Measurements from ENCODE around the gene ADAM10.
"Not testable (repeated sequence)": the region's sequence is repeated elsewhere in the genome, so short reads cannot be mapped to it uniquely, and the experiment has no call there.

ADAM10 gene

DNA sequence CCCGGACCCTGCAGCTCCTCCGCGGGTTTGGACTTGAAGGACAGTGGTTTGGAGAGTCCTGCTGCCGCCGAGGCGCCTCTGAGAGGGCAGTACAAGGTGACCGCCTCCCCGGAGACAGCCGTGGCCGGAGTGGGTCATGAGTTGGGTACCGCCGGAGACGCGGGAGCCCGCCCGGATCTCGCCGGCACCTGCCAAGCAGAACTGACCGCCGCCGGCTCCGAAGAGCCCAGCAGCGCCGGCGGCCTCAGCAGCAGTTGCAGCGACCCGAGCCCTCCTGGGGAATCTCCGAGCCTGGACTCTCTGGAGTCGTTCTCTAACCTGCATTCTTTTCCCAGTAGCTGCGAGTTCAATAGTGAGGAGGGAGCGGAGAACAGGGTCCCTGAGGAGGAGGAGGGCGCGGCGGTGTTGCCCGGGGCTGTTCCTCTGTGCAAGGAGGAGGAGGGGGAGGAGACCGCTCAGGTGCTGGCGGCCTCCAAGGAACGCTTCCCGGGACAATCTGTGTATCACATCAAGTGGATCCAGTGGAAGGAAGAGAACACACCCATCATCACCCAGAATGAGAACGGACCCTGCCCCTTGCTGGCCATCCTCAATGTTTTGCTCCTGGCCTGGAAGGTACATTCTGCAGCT, 22.2 kb upstream of the ADAM10 start:
- Histone ChIP-seq H3K9me3 (ENCODE audit: control insufficient read depth, low read length) (no peaks in the 10 kb centered on the region), H3K36me3 (ENCODE audit: control insufficient read depth, insufficient read depth, low read length) (no peaks in the 10 kb centered on the region), H3K4me3 (ENCODE audit: extremely low read depth, insufficient read depth, low read length, poor library complexity, severe bottlenecking) (peak overlapping the region; percentile 93), H3K27ac (ENCODE audit: low read depth, low read length, severe bottlenecking) (peak overlapping the region; percentile 88), H3K4me1 (ENCODE audit: control insufficient read depth, insufficient read depth, low read length, poor library complexity, severe bottlenecking) (peaks cover 10% of the 10 kb centered on the region)
- 0% methylated on average over 17 to 26 of the region's 40 CpGs for WGBS, 2 experiments (ENCODE audit: insufficient coverage in 2 of 2)

DNA sequence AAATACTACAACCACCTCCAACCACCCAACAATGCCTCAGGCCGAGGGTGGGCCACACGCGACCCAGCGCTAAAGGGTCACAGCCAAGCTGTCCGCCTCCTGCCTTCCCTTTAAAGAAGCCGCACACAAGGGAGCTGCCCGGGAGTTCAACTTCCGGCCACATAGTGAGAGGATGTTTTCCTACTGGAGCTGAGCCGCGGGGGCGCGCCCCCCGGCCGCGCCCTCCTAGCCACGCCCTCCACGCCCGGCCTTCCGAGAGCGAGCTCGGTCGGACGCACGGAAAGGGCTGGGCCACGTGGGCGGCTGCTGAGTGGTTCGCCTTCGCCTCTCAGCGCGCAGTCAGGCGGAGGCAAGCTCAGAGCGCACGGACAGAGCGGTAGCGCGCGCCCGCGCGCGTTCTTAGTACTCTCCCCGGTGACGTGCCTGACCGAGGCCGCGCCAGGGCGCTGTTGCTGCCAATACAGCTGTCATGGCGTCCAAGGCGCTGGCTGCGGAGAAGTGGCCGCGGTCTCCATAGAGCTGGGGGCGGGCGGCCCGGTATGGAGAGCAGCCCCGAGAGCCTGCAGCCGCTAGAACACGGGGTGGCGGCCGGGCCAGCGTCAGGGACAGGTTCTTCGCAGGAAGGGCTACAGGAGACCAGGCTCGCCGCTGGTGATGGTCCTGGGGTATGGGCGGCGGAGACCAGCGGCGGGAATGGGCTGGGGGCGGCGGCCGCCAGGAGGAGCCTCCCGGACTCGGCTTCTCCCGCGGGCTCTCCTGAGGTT, 21.5 kb upstream of the ADAM10 start, which contains the start of gene MINDY2:
Gene MINDY2 (plus strand): TSS at position 446 of the 764 bp plus-strand sequence. CDS start 94 bp downstream, at position 540.
- Histone ChIP-seq H3K9me3 (ENCODE audit: control insufficient read depth, low read length) (no peaks in the 10 kb centered on the region), H3K36me3 (ENCODE audit: control insufficient read depth, insufficient read depth, low read length) (no peaks in the 10 kb centered on the region), H3K4me3 (ENCODE audit: extremely low read depth, insufficient read depth, low read length, poor library complexity, severe bottlenecking) (peak within 1 kb of the TSS; percentile 93), H3K4me1 (ENCODE audit: control insufficient read depth, insufficient read depth, low read length, poor library complexity, severe bottlenecking) (peaks cover 10% of the 10 kb centered on the region), H3K27ac (ENCODE audit: low read depth, low read length, severe bottlenecking) (peak within 1 kb of the TSS; percentile 88)
- 0% methylated on average over 67 to 72 of the region's 75 CpGs for WGBS, 2 experiments (ENCODE audit: insufficient coverage in 2 of 2)

DNA sequence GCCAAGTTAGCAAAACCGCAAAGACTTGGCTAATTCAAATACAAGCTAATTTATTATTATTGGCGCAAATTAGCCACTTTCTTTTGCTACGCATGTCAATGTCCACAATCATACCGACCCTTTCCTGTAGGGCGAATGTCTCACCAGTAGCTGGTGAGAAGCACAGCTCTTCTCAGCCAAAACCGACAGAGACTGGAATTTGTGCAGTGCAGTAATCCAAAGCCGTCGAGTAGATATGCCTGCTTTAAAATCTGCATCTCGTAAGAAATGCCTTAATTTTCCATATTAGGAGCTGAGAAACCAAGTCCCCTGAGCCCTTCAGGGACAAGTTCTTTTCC, 21.0 kb upstream of the ADAM10 start:
- Histone ChIP-seq H3K27ac (ENCODE audit: low read depth, low read length, severe bottlenecking) (peak overlapping the region; percentile 88), H3K36me3 (ENCODE audit: control insufficient read depth, insufficient read depth, low read length) (no peaks in the 10 kb centered on the region), H3K4me1 (ENCODE audit: control insufficient read depth, insufficient read depth, low read length, poor library complexity, severe bottlenecking) (peaks cover 10% of the 10 kb centered on the region), H3K4me3 (ENCODE audit: extremely low read depth, insufficient read depth, low read length, poor library complexity, severe bottlenecking) (peak overlapping the region; percentile 31), H3K9me3 (ENCODE audit: control insufficient read depth, low read length) (no peaks in the 10 kb centered on the region)
- WGBS, 2 experiments (ENCODE audit: insufficient coverage in 2 of 2): 21 to 24% methylated on average over 7 to 9 of the region's 9 CpGs

DNA sequence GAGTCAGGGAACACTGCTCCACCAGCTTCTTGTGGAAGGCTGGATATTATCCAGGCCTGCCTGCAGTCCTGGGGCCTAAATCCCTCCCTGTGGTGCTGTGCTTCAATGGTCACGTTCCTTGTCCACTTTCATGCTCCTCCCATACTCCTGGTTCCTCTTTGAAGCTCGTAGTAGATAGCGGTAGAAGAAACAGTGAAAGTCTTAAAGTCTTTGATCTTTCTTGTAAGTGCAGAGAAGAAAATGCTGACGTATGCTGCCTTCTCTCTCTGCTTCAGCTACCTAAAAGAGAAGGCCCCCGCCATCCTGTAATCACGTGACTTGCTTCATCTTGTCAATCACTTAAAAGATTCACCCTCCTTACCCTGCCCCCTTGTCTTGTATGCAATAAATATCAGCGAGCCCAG, 19.1 kb upstream of the ADAM10 start:
- H3K36me3 ChIP-seq (ENCODE audit: control insufficient read depth, insufficient read depth, low read length); H3K27ac ChIP-seq (ENCODE audit: low read depth, low read length, severe bottlenecking); H3K4me3 ChIP-seq (ENCODE audit: extremely low read depth, insufficient read depth, low read length, poor library complexity, severe bottlenecking); H3K4me1 ChIP-seq (ENCODE audit: control insufficient read depth, insufficient read depth, low read length, poor library complexity, severe bottlenecking); H3K9me3 ChIP-seq (ENCODE audit: control insufficient read depth, low read length): not testable (repeated sequence)
- 81 to 82% methylated on average over 5 of the region's 7 CpGs for WGBS, 2 experiments (ENCODE audit: insufficient coverage in 2 of 2)

DNA sequence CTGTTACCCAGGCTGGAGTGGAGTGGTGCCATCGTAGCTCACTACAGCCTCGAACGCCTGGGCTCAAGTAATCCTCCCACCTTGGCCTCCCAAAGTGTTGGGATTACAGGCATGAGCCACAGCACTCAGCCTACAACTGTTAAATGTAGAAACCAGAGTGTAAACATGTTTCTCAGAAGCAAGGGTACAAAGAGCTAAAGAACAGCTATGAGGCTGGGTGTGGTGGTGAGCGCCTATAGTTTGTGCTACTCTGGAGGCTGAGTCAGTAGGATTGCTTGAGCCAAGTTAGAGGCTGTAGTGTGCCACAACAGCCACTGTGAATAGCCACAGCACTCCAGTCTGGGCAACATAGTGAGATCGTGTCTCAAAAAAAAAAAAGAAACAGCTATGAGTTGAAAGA, 16.8 kb upstream of the ADAM10 start:
- Histone ChIP-seq H3K4me3 (ENCODE audit: extremely low read depth, insufficient read depth, low read length, poor library complexity, severe bottlenecking) (no peak overlapping the region), H3K36me3 (ENCODE audit: control insufficient read depth, insufficient read depth, low read length) (no peaks in the 10 kb centered on the region), H3K4me1 (ENCODE audit: control insufficient read depth, insufficient read depth, low read length, poor library complexity, severe bottlenecking) (peaks cover 3% of the 10 kb centered on the region), H3K27ac (ENCODE audit: low read depth, low read length, severe bottlenecking) (no peak overlapping the region), H3K9me3 (ENCODE audit: control insufficient read depth, low read length) (peaks cover 7% of the 10 kb centered on the region)
- WGBS, 2 experiments (ENCODE audit: insufficient coverage in 2 of 2): 76 to 77% methylated on average over 2 to 3 of the region's 5 CpGs

DNA sequence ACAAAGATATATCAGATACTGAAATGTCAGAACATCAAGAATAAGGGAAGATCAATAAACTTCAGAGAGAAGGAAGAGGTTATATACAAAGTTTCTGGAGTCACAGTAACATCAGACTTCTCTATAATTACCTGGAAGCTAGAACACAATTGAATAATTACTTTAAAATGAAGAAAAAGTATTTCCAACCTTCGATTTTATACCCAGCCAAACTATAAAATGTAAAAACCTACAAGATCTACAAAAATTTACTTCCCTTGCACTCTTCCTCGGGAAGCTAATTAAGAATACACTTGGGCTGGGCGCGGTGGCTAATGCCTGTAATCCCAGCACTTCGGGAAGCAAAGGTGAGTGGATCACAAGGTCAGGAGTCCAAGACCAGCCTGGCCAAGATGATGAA, 15.0 kb upstream of the ADAM10 start:
- peaks cover 7% of the 10 kb centered on the region for H3K9me3 ChIP-seq (ENCODE audit: control insufficient read depth, low read length)
- WGBS, 2 experiments (ENCODE audit: insufficient coverage in 2 of 2): 87 to 100% methylated on average over 1 to 4 of the region's 5 CpGs
- no peak overlapping the region for H3K4me3 ChIP-seq (ENCODE audit: extremely low read depth, insufficient read depth, low read length, poor library complexity, severe bottlenecking)
- H3K4me1 ChIP-seq (ENCODE audit: control insufficient read depth, insufficient read depth, low read length, poor library complexity, severe bottlenecking): no peaks in the 10 kb centered on the region
- H3K27ac ChIP-seq (ENCODE audit: low read depth, low read length, severe bottlenecking): no peak overlapping the region
- H3K36me3 ChIP-seq (ENCODE audit: control insufficient read depth, insufficient read depth, low read length): no peaks in the 10 kb centered on the region

DNA sequence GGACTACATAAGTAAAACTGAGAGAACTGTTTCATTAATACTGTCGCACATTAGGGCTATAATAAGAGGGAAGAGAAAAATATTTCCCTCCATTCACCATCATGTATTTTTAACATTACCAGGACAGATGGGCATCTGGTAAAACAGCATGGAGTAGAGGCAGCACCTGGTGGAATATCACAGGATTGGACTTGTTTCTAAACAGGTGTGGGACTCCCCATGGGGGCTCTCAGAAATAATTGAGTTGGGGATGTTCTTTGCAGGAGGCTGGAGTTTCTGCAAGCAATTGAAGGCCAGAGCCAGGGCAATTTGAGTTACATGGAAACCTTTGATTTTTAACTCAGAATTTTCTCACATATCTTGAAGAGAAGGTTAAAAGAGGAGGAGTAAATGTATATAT, 13.2 kb upstream of the ADAM10 start:
- Histone ChIP-seq H3K27ac (ENCODE audit: low read depth, low read length, severe bottlenecking) (no peak overlapping the region), H3K4me1 (ENCODE audit: control insufficient read depth, insufficient read depth, low read length, poor library complexity, severe bottlenecking) (no peaks in the 10 kb centered on the region), H3K9me3 (ENCODE audit: control insufficient read depth, low read length) (peaks cover 7% of the 10 kb centered on the region), H3K36me3 (ENCODE audit: control insufficient read depth, insufficient read depth, low read length) (no peaks in the 10 kb centered on the region), H3K4me3 (ENCODE audit: extremely low read depth, insufficient read depth, low read length, poor library complexity, severe bottlenecking) (no peak overlapping the region)
- no CpG with 5 or more reads among the region's 1 CpG for WGBS, 2 experiments (ENCODE audit: insufficient coverage in 2 of 2)

DNA sequence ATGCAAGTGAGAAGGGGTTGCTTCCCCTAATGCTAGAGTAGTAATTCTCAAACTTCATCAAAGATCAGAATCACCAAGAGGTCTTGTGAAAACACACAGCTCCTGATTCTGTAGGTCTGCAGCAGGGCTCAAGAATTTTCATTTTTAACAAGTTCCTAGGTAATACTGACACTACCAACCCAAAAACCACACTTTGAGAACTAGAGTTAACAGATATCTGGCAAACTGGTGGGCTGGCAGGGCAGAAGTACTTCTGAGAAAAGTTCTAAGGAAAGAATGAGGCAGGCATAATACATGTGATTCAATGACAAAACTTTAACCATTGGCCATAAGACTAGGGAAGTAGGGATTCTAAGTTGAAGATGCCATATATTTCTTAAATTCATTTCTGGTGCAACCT, 12.8 kb upstream of the ADAM10 start:
- Histone ChIP-seq H3K4me1 (ENCODE audit: control insufficient read depth, insufficient read depth, low read length, poor library complexity, severe bottlenecking) (no peaks in the 10 kb centered on the region), H3K27ac (ENCODE audit: low read depth, low read length, severe bottlenecking) (no peak overlapping the region), H3K9me3 (ENCODE audit: control insufficient read depth, low read length) (peaks cover 7% of the 10 kb centered on the region), H3K4me3 (ENCODE audit: extremely low read depth, insufficient read depth, low read length, poor library complexity, severe bottlenecking) (no peak overlapping the region), H3K36me3 (ENCODE audit: control insufficient read depth, insufficient read depth, low read length) (no peaks in the 10 kb centered on the region)

DNA sequence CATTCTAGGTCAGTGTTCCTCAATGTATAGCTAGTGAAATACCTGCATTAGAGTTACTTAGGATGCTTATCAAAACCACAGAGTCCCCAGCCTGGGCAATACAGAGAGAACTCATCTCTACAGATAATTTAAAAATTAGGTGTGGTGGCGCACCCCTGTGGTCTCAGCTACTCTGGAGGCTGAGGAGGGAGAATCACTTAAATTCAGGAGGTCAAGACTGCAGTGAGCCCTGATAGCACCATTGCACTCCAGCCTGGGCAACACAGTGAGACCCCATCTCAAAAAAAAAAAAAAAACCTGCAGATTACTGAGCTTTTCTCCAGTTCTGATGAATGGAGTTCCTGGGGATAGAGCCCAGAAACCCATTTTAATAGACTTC, 11.5 kb upstream of the ADAM10 start:
- Histone ChIP-seq H3K9me3 (ENCODE audit: control insufficient read depth, low read length) (peaks cover 7% of the 10 kb centered on the region), H3K36me3 (ENCODE audit: control insufficient read depth, insufficient read depth, low read length) (no peaks in the 10 kb centered on the region), H3K4me1 (ENCODE audit: control insufficient read depth, insufficient read depth, low read length, poor library complexity, severe bottlenecking) (no peaks in the 10 kb centered on the region), H3K4me3 (ENCODE audit: extremely low read depth, insufficient read depth, low read length, poor library complexity, severe bottlenecking) (no peak overlapping the region), H3K27ac (ENCODE audit: low read depth, low read length, severe bottlenecking) (no peak overlapping the region)
- WGBS, 2 experiments (ENCODE audit: insufficient coverage in 2 of 2): no CpG with 5 or more reads among the region's 1 CpG

DNA sequence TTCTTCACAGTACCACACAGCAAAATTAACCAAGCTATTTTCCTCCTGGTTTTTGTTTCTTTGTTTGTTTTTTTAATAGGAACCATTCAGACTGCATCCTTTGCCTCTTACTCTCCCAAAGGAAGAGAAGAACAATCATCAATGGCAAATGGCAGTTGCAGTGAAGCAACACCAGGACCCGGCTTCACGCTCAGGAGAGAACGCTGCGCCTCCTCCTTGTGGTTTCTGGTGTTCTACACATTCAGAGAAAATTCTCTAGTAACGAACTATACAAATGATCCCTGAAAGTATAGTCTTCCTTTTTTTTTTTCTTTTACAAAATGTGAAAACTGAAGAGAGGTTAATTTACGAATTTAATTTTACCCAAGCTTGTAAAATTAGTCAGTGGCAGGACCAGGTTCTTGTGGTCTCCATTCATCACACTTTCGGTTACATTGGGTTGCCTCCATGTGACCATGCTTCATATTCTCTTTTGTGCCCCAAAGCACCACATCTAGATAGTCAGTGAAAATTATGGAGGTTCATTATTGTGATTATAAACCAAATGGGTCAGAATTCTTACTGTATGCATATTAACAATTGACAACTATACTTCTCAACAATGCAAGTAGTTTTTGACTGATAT, 11.0 kb upstream of the ADAM10 start:
- H3K4me1 ChIP-seq (ENCODE audit: control insufficient read depth, insufficient read depth, low read length, poor library complexity, severe bottlenecking): no peaks in the 10 kb centered on the region
- H3K27ac ChIP-seq (ENCODE audit: low read depth, low read length, severe bottlenecking): no peak overlapping the region
- H3K4me3 ChIP-seq (ENCODE audit: extremely low read depth, insufficient read depth, low read length, poor library complexity, severe bottlenecking): no peak overlapping the region
- no peaks in the 10 kb centered on the region for H3K36me3 ChIP-seq (ENCODE audit: control insufficient read depth, insufficient read depth, low read length)
- H3K9me3 ChIP-seq (ENCODE audit: control insufficient read depth, low read length): peaks cover 7% of the 10 kb centered on the region
- 86 to 96% methylated on average over 4 of the region's 7 CpGs for WGBS, 2 experiments (ENCODE audit: insufficient coverage in 2 of 2)

DNA sequence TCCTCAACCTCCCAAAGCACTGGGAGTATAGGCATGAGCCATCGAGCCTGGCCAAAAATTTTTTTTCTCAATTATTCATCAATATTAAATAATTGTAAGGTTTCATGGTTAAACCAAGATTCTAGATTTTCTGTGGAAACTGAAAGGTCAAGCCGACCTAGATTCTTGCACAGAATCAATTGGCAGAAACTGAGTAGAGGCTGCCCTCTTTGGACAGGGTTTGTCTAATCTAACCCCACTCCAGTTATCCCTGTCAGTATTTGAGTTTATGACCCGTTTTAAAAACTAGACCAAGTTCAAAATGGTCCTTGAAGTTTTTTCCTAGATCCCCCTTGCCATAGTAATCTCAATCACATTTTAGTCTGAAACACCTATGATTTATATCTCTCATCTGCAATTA, 8.6 kb upstream of the ADAM10 start:
- H3K27ac ChIP-seq (ENCODE audit: low read depth, low read length, severe bottlenecking): no peak overlapping the region
- 68 to 69% methylated on average over 1 to 2 of the region's 3 CpGs for WGBS, 2 experiments (ENCODE audit: insufficient coverage in 2 of 2)
- H3K36me3 ChIP-seq (ENCODE audit: control insufficient read depth, insufficient read depth, low read length): no peaks in the 10 kb centered on the region
- H3K4me1 ChIP-seq (ENCODE audit: control insufficient read depth, insufficient read depth, low read length, poor library complexity, severe bottlenecking): no peaks in the 10 kb centered on the region
- H3K4me3 ChIP-seq (ENCODE audit: extremely low read depth, insufficient read depth, low read length, poor library complexity, severe bottlenecking): no peak overlapping the region
- no peaks in the 10 kb centered on the region for H3K9me3 ChIP-seq (ENCODE audit: control insufficient read depth, low read length)
